ENCODE measurements around the gene PARD3.

The PARD3 gene

GRCh38 chr10:34104829-34105572 is 710.1 kb downstream of the PARD3 start:
- DNase-seq (ENCODE audit: low read depth in 3 of 3), result no peak

- no peak for DNase-seq (ENCODE audit: low read depth in 3 of 3)
These were observed 712.1 kb downstream of the PARD3 start for GRCh38 chr10:34102893-34103506.

GRCh38 chr10:34102237-34102673 is 712.8 kb downstream of the PARD3 start:
- no peak for DNase-seq (ENCODE audit: low read depth in 3 of 3)

GRCh38 chr10:34101001-34101400 is 714.1 kb downstream of the PARD3 start:
- DNase-seq (ENCODE audit: low read depth in 3 of 3), result no peak

- no peak for DNase-seq (ENCODE audit: low read depth in 3 of 3)
These were observed 716.1 kb downstream of the PARD3 start for GRCh38 chr10:34098821-34099567.

- DNase-seq (ENCODE audit: low read depth in 3 of 3), result no peak
These were observed 717.4 kb downstream of the PARD3 start for GRCh38 chr10:34097682-34098081.

- DNase-seq (ENCODE audit: low read depth in 3 of 3), result no peak
These were observed 720.1 kb downstream of the PARD3 start for GRCh38 chr10:34094961-34095360.

- no peak for DNase-seq (ENCODE audit: low read depth in 3 of 3)
These were observed 720.9 kb downstream of the PARD3 start for GRCh38 chr10:34094146-34094696.

- no peak for DNase-seq (ENCODE audit: low read depth in 3 of 3)
These were observed 722.2 kb downstream of the PARD3 start for GRCh38 chr10:34092891-34093290.

GRCh38 chr10:34091635-34092195 is 723.4 kb downstream of the PARD3 start:
- no peak for DNase-seq (ENCODE audit: low read depth in 3 of 3)

- no peak for DNase-seq (ENCODE audit: low read depth in 3 of 3)
These were observed 725.8 kb downstream of the PARD3 start for GRCh38 chr10:34089253-34089652.

- DNase-seq (ENCODE audit: low read depth in 3 of 3), result no peak
These were observed 726.8 kb downstream of the PARD3 start for GRCh38 chr10:34088208-34088794.

- DNase-seq (ENCODE audit: low read depth in 3 of 3), result no peak
These were observed 728.0 kb downstream of the PARD3 start for GRCh38 chr10:34087095-34087418.

- DNase-seq (ENCODE audit: low read depth in 3 of 3), result no peak
These were observed 731.5 kb downstream of the PARD3 start for GRCh38 chr10:34083567-34083966.

GRCh38 chr10:34081948-34082347 is 733.1 kb downstream of the PARD3 start:
- no peak for DNase-seq (ENCODE audit: low read depth in 3 of 3)

GRCh38 chr10:34081347-34081743 is 733.8 kb downstream of the PARD3 start:
- DNase-seq (ENCODE audit: low read depth in 3 of 3), result no peak

GRCh38 chr10:34080485-34081346 is 734.4 kb downstream of the PARD3 start:
- no peak for DNase-seq (ENCODE audit: low read depth in 3 of 3)

GRCh38 chr10:34079702-34080484 is 735.2 kb downstream of the PARD3 start:
- DNase-seq (ENCODE audit: low read depth in 3 of 3), result no peak

GRCh38 chr10:34078745-34079470 is 736.2 kb downstream of the PARD3 start:
- DNase-seq (ENCODE audit: low read depth in 3 of 3), result no peak

Data from stimulated activated CD4-positive, alpha-beta T cell treated with anti-CD3 and anti-CD28 coated beads, TNF-alpha, amount 100 ng/mL, for 4 hours (primary cell).